Left lung (tissue), 10 donors: Measurements from ENCODE around the gene ERBB3. TPM values are rescaled to one million over a fixed set of nuclear protein-coding genes. Genes with fewer than 3 reads are reported as not detected.
A peak's percentile ranks its signal among the peaks of the same experiment; 100 is the strongest.

Experiments
- ATAC-seq: fragments of 200-7000 bp; cut with Tn5 transposase; one replicate; pipeline ENCODE4 v1.9.1; 2020; ENCODE audit warnings: moderate library complexity
- DNase-seq, 4 donors: peaks; one replicate each; pipeline ENCODE4 v3.0.0-alpha.2; 2013 to 2020
- H3K27ac ChIP-seq, 2 donors: fragments of 200-600 bp; sonication (generic) in 1 of 2; one replicate each; pipeline versions ENCODE4 v1.5.0 to v1.8.0; 2020 to 2021
- H3K27me3 ChIP-seq, 2 donors: fragments of 200-600 bp; sonication (generic) in 1 of 2; one replicate each; pipeline versions ENCODE4 v1.5.0 to v1.8.0; 2020 to 2021
- H3K36me3 ChIP-seq, 2 donors: fragments of 200-600 bp; sonication (generic) in 1 of 2; one replicate each; pipeline versions ENCODE4 v1.5.0 to v1.8.0; 2020 to 2021
- H3K4me1 ChIP-seq, 2 donors: fragments of 200-600 bp; one replicate each; pipeline ENCODE4 v1.8.0; 2021
- H3K4me3 ChIP-seq, 2 donors: fragments of 200-600 bp; sonication (generic) in 1 of 2; one replicate each; pipeline versions ENCODE4 v1.5.0 to v1.8.0; 2020 to 2021; ENCODE audit warnings: mild to moderate bottlenecking in 1 of 2
- H3K9me3 ChIP-seq, 2 donors: fragments of 200-600 bp; sonication (generic) in 1 of 2; one replicate each; pipeline versions ENCODE4 v1.5.0 to v1.8.0; 2020 to 2021
- CTCF ChIP-seq, 2 donors: fragments of 200-600 bp; sonication (generic) in 1 of 2; IDR thresholded peaks; one replicate each; pipeline versions ENCODE4 v1.5.0 to v1.8.0; 2021; ENCODE audit warnings: antibody characterized with exemption in 2 of 2
- intact Hi-C, 2 donors: fragments of 100-400 bp; cut with DNase I; formaldehyde crosslinking; loops; one replicate each; pipeline versions ENCODE4 v1.11.2 to v1.14.2; 2022
- polyA plus RNA-seq, 6 donors: library from polyadenylated mRNA; unstranded; fragments of 120-200 nt; gene quantifications; one replicate each; pipeline ENCODE4 v1.2.1, GENCODE V29; 2013; ENCODE audit not compliant: insufficient read length in 6 of 6
- total RNA-seq, 2 donors: library from RNA; stranded (reverse); fragmentation: NEBNext Ultra II Directional; extraction: Animal tissue kit (Norgen Biotek cat#: 25700); gene quantifications; one replicate each; pipeline ENCODE4 v1.2.1, GENCODE V29; 2021
- donor health status: DM: no; HTN: yes; CAD: no.
- donor health status: DM: no; HTN: no; CAD: no.

The ERBB3 gene
- total and polyA plus RNA-seq, 8 donors, result 38.6 to 96.1 (median 82.1) TPM

- Histone ChIP-seq H3K36me3 (peaks cover 0 to 29% of the 10 kb centered on the region in 2 donors), H3K4me1 (peaks cover 21 to 55% of the 10 kb centered on the region in 2 donors), H3K27ac (no peak overlapping the region), H3K4me3 (no peak overlapping the region), H3K27me3 (no peaks in the 10 kb centered on the region), H3K9me3 (no peaks in the 10 kb centered on the region)
- ATAC-seq (no peak), DNase-seq (no peak)
- intact Hi-C loops, result loop anchor here in 1 of 2 donors (5.0 kb wide), 1 partner anchor 66 kb away; the partner anchor contains the start of gene SMARCC2
- no peak for TF ChIP-seq CTCF (IDR thresholded peaks at IDR 0.05)
These were observed 41.4 kb downstream of the ERBB3 start for GRCh38 chr12:56121204-56121870.

DNA sequence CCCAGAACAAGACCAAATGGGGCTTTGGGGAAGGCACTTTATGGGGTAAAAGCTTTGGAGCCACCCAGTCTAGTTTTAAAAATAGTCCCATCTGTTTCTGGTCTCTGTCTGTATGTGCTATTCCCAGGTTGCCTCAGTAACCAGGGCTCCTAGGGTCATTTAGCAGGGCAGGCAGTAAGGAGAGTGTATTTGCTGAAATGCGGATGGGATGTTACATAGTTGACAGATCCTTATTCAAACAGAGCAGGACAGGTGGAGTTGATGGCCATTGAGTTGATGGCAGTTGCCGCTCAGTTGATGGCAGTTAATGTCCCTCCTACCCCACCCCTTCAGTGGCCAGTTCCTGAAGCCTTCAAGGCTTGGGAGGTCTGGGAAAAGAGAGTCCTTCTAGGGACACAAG is 42.7 kb downstream of the ERBB3 start:
- intact Hi-C loops, result loop anchor here in 1 of 2 donors (5.0 kb wide), 1 partner anchor 65 kb away; the partner anchor contains the start of gene SMARCC2
- ATAC-seq (no peak), DNase-seq (no peak)
- peaks cover 0 to 22% of the 10 kb centered on the region in 2 donors for H3K36me3 ChIP-seq
- H3K9me3 ChIP-seq, result no peaks in the 10 kb centered on the region
- peaks cover 34 to 67% of the 10 kb centered on the region in 2 donors for H3K4me1 ChIP-seq
- H3K27ac ChIP-seq, result no peak overlapping the region
- TF ChIP-seq CTCF (IDR thresholded peaks at IDR 0.05), result no peak
- H3K4me3 ChIP-seq, result no peak overlapping the region
- no peaks in the 10 kb centered on the region for H3K27me3 ChIP-seq

DNA sequence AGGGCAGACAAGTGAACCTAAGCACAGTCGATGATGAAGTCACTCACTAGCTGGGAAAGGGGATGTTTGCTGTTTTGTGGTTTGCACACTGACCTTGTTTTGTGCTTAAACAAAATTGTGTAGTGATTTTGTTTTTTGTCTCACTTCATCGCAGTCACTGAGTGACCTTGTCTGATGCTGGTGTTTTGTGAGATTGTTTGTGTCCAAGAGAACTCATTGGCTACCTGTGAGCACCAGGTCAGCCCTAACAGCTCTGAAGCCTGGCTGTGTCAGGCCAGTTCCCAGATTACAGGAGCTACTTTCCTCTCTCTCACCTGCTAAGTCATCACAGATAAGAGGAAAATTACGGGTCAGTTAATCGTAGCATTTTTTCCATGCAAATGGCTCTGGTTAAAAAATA is 44.2 kb downstream of the ERBB3 start:
- Histone ChIP-seq H3K9me3 (no peaks in the 10 kb centered on the region), H3K4me3 (no peak overlapping the region), H3K4me1 (peaks cover 28 to 60% of the 10 kb centered on the region in 2 donors), H3K27ac (peak overlapping the region in 1 of 2 donors; percentile 84), H3K36me3 (peaks cover 0 to 21% of the 10 kb centered on the region in 2 donors), H3K27me3 (no peaks in the 10 kb centered on the region)
- intact Hi-C loops, result loop anchor here in 1 of 2 donors (5.0 kb wide), 1 partner anchor 63 kb away; the partner anchor contains the start of gene SMARCC2
- no peak for DNase-seq
- ATAC-seq, result no peak
- TF ChIP-seq CTCF (IDR thresholded peaks at IDR 0.05), result no peak

- ATAC-seq, result no peak
- intact Hi-C loops, result no loop called here
- H3K27me3 ChIP-seq, result no peaks in the 10 kb centered on the region
- no peaks in the 10 kb centered on the region for H3K9me3 ChIP-seq
- peak overlapping the region; percentile 84 to 88 for H3K27ac ChIP-seq
- no peak for DNase-seq
- H3K36me3 ChIP-seq, result peaks cover 0 to 21% of the 10 kb centered on the region in 2 donors
- H3K4me1 ChIP-seq, result peaks cover 26 to 63% of the 10 kb centered on the region in 2 donors
- TF ChIP-seq CTCF (IDR thresholded peaks at IDR 0.05), result no peak
- peak overlapping the region in 1 of 2 donors; percentile 77 for H3K4me3 ChIP-seq
These were observed 46.8 kb downstream of the ERBB3 start for GRCh38 chr12:56126732-56127239.

DNA sequence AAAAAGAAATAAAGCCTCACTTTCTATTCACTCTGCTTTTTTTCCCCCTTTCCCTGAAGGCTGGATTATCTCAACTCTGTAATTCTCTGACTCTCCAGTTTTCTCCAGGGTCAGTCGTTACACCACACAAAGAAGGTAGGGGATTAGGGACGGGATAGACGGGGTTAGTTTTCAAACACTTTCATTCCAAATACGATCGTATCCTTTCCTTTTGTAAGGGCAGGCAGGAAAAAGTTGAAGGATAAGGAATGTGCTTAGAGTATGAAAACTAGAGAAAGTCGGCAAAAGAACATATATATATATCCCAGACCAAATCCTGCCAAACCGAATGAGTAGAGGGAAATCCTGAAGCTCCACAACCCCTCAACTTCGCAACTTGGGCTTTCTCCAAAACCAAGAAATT is 47.5 kb downstream of the ERBB3 start:
- intact Hi-C loops, result no loop called here
- Histone ChIP-seq H3K36me3 (peaks cover 0 to 22% of the 10 kb centered on the region in 2 donors), H3K27me3 (no peaks in the 10 kb centered on the region), H3K27ac (peak overlapping the region; percentile 84 to 88), H3K4me3 (peak overlapping the region; percentile 14 to 77), H3K4me1 (peaks cover 26 to 59% of the 10 kb centered on the region in 2 donors), H3K9me3 (no peaks in the 10 kb centered on the region)
- no peak for TF ChIP-seq CTCF (IDR thresholded peaks at IDR 0.05)
- ATAC-seq (no peak), DNase-seq (no peak)
